ENCODE measurements around the gene COL15A1. TPM values are rescaled to one million over a fixed set of nuclear protein-coding genes. Genes with fewer than 3 reads are reported as not detected.

Gene COL15A1
- total and polyA plus RNA-seq, 2 of the 13 experiments (the other 11 are each of a cell fraction or from before 2014, with no cell fraction given) = not detected

GRCh38 chr9:99049641-99050040 lies 105.9 kb downstream of the COL15A1 start:
- Histone ChIP-seq H3K4me1 (ENCODE audit: insufficient read depth, low read length) (no peaks in the 10 kb centered on the region), H3K27ac (ENCODE audit: extremely low read length, insufficient read depth, low read length) (no peak overlapping the region), H2AFZ (ENCODE audit: low read length) (no peak overlapping the region), H3K9ac (ENCODE audit: insufficient read depth, low read depth, low read length) (no peak overlapping the region), H3K79me2 (ENCODE audit: insufficient read depth, low read length) (no peaks in the 10 kb centered on the region), H3K9me3 (ENCODE audit: low read length) (no peaks in the 10 kb centered on the region), H3K27me3 (ENCODE audit: control insufficient read depth in 1 of 2, insufficient read depth in 2 of 2, low read length in 2 of 2) (peaks cover 0 to 6% of the 10 kb centered on the region in 2 experiments; a peak in 2 of 5 replicates), H3K36me3 (replicated peaks in 1 of 2; ENCODE audit: control insufficient read depth in 1 of 2, insufficient read depth in 2 of 2, low read length in 2 of 2) (no peaks in the 10 kb centered on the region), H4K20me1 (ENCODE audit: insufficient read depth, low read length) (no peaks in the 10 kb centered on the region), H3K4me3 (replicated peaks in 1 of 3; ENCODE audit: insufficient read depth in 1 of 3, low read depth in 2 of 3, low read length in 3 of 3) (no peak overlapping the region), H3K4me2 (ENCODE audit: low read depth, low read length) (no peak overlapping the region)
- 9% methylated on average over 4 of the region's 4 CpGs for WGBS (ENCODE audit: low lambda C conversion rate)
- no peak for FAIRE-seq
- intact Hi-C loops (cut with micrococcal nuclease; ENCODE audit: unreplicated experiment) = no loop called here
- BruUV-seq (replicated peaks) = no TSS peak
- no peak for ATAC-seq
- no peak for DNase-seq (ENCODE audit: low spot score)
- in situ Hi-C loops (cut with HindIII; ENCODE audit: extremely low pct_ligation_motif_present, low pct_unique_long_range_greater_than_20kb) = no loop called here
- POLR2A ChIA-PET = no interaction called here
- TF ChIP-seq HIVEP1 (CRISPR knock-in tag; IDR thresholded peaks at IDR 0.05) (no peak), ZNF678 (CRISPR knock-in tag; IDR thresholded peaks at IDR 0.05) (no peak), GLI4 (CRISPR knock-in tag; IDR thresholded peaks at IDR 0.05; ENCODE audit: borderline replicate concordance) (no peak), HHEX (CRISPR knock-in tag; IDR thresholded peaks at IDR 0.05) (no peak), IRF1 (CRISPR knock-in tag; IDR thresholded peaks at IDR 0.05; ENCODE audit: low read depth) (no peak), BATF2 (CRISPR knock-in tag; IDR thresholded peaks at IDR 0.05) (no peak), ZNF646 (CRISPR knock-in tag; IDR thresholded peaks at IDR 0.05) (no peak), MAFF (IDR thresholded peaks at IDR 0.05; ENCODE audit: low read depth, low read length) (no peak), SSRP1 (CRISPR knock-in tag; IDR thresholded peaks at IDR 0.05) (no peak)
- CTCF ChIA-PET (ENCODE audit: low intra/inter-chr PET ratio, low total read pairs) = no interaction called here
